ENCODE measurements around the gene ENTPD2.
"Not testable (repeated sequence)": the region's sequence is repeated elsewhere in the genome, so short reads cannot be mapped to it uniquely, and the experiment has no call there.

Gene ENTPD2

DNA sequence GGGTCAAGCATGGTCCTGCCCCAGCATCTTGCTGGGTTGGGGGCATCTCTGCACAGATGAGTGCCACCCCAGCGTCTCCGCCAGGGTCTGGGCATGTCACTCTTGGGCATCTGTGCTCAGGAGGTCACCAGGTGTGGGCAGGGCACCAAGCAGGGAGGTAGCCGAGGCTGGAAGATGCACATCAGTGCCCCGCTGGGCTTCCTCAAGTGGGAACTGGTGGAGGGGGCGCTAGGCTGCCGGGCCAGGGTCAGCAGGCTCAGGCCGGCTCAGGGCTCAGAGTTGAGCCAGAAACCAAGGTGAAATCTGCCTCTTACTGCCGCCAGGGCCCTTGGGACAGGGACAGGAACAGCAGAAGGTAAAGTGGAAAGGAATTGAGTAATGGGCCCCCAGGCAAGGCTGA lies 17.9 kb downstream of the ENTPD2 start:
- Histone ChIP-seq H3K4me1 (ENCODE audit: control insufficient read depth in 1 of 2, insufficient read depth in 2 of 2, low read length in 2 of 2) (peaks cover 23 to 27% of the 10 kb centered on the region in 2 donors), H3K9ac (ENCODE audit: low read depth in 1 of 2, low read length in 2 of 2) (no peak overlapping the region), H3K9me3 (ENCODE audit: control insufficient read depth in 1 of 2, low read length in 2 of 2) (no peaks in the 10 kb centered on the region), H3K27me3 (ENCODE audit: control insufficient read depth in 1 of 2, insufficient read depth in 2 of 2, low read length in 2 of 2) (no peaks in the 10 kb centered on the region), H3K27ac (ENCODE audit: low read depth, low read length) (no peak overlapping the region), H3K36me3 (ENCODE audit: control insufficient read depth in 1 of 2, insufficient read depth in 2 of 2, low read length in 2 of 2) (no peaks in the 10 kb centered on the region), H3K4me3 (ENCODE audit: low read depth in 1 of 2, low read length in 2 of 2) (no peak overlapping the region)

- H3K36me3 ChIP-seq (ENCODE audit: control insufficient read depth in 1 of 2, insufficient read depth in 2 of 2, low read length in 2 of 2): no peaks in the 10 kb centered on the region
- no peaks in the 10 kb centered on the region for H3K9me3 ChIP-seq (ENCODE audit: control insufficient read depth in 1 of 2, low read length in 2 of 2)
- H3K27me3 ChIP-seq (ENCODE audit: control insufficient read depth in 1 of 2, insufficient read depth in 2 of 2, low read length in 2 of 2): no peaks in the 10 kb centered on the region
- no peak overlapping the region for H3K9ac ChIP-seq (ENCODE audit: low read depth in 1 of 2, low read length in 2 of 2)
- H3K4me3 ChIP-seq (ENCODE audit: low read depth in 1 of 2, low read length in 2 of 2): no peak overlapping the region
- no peak overlapping the region for H3K27ac ChIP-seq (ENCODE audit: low read depth, low read length)
- H3K4me1 ChIP-seq (ENCODE audit: control insufficient read depth in 1 of 2, insufficient read depth in 2 of 2, low read length in 2 of 2): peaks cover 28 to 32% of the 10 kb centered on the region in 2 donors
Measured at GRCh38 chr9:137035507-137035834, 18.4 kb downstream of the ENTPD2 start.

- no peak overlapping the region for H3K4me3 ChIP-seq (ENCODE audit: low read depth in 1 of 2, low read length in 2 of 2)
- no peaks in the 10 kb centered on the region for H3K27me3 ChIP-seq (ENCODE audit: control insufficient read depth in 1 of 2, insufficient read depth in 2 of 2, low read length in 2 of 2)
- H3K4me1 ChIP-seq (ENCODE audit: control insufficient read depth in 1 of 2, insufficient read depth in 2 of 2, low read length in 2 of 2): peaks cover 31 to 38% of the 10 kb centered on the region in 2 donors
- no peaks in the 10 kb centered on the region for H3K9me3 ChIP-seq (ENCODE audit: control insufficient read depth in 1 of 2, low read length in 2 of 2)
- no peak overlapping the region for H3K27ac ChIP-seq (ENCODE audit: low read depth, low read length)
- no peaks in the 10 kb centered on the region for H3K36me3 ChIP-seq (ENCODE audit: control insufficient read depth in 1 of 2, insufficient read depth in 2 of 2, low read length in 2 of 2)
- no peak overlapping the region for H3K9ac ChIP-seq (ENCODE audit: low read depth in 1 of 2, low read length in 2 of 2)
Measured at GRCh38 chr9:137034709-137035506, 19.0 kb downstream of the ENTPD2 start.

- Histone ChIP-seq H3K4me1 (ENCODE audit: control insufficient read depth in 1 of 2, insufficient read depth in 2 of 2, low read length in 2 of 2) (peaks cover 31 to 45% of the 10 kb centered on the region in 2 donors), H3K4me3 (ENCODE audit: low read depth in 1 of 2, low read length in 2 of 2) (no peak overlapping the region), H3K27me3 (ENCODE audit: control insufficient read depth in 1 of 2, insufficient read depth in 2 of 2, low read length in 2 of 2) (no peaks in the 10 kb centered on the region), H3K27ac (ENCODE audit: low read depth, low read length) (no peak overlapping the region), H3K36me3 (ENCODE audit: control insufficient read depth in 1 of 2, insufficient read depth in 2 of 2, low read length in 2 of 2) (no peaks in the 10 kb centered on the region), H3K9me3 (ENCODE audit: control insufficient read depth in 1 of 2, low read length in 2 of 2) (no peaks in the 10 kb centered on the region), H3K9ac (ENCODE audit: low read depth in 1 of 2, low read length in 2 of 2) (no peak overlapping the region)
Measured at GRCh38 chr9:137034039-137034708, 19.7 kb downstream of the ENTPD2 start.

GRCh38 chr9:137033481-137033880 lies 20.4 kb downstream of the ENTPD2 start:
- H3K4me3 ChIP-seq (ENCODE audit: low read depth in 1 of 2, low read length in 2 of 2); H3K27me3 ChIP-seq (ENCODE audit: control insufficient read depth in 1 of 2, insufficient read depth in 2 of 2, low read length in 2 of 2); H3K9ac ChIP-seq (ENCODE audit: low read depth in 1 of 2, low read length in 2 of 2); H3K27ac ChIP-seq (ENCODE audit: low read depth, low read length); H3K9me3 ChIP-seq (ENCODE audit: control insufficient read depth in 1 of 2, low read length in 2 of 2); H3K36me3 ChIP-seq (ENCODE audit: control insufficient read depth in 1 of 2, insufficient read depth in 2 of 2, low read length in 2 of 2): not testable (repeated sequence)
- H3K4me1 ChIP-seq (ENCODE audit: control insufficient read depth in 1 of 2, insufficient read depth in 2 of 2, low read length in 2 of 2): peaks cover 31 to 52% of the 10 kb centered on the region in 2 donors

DNA sequence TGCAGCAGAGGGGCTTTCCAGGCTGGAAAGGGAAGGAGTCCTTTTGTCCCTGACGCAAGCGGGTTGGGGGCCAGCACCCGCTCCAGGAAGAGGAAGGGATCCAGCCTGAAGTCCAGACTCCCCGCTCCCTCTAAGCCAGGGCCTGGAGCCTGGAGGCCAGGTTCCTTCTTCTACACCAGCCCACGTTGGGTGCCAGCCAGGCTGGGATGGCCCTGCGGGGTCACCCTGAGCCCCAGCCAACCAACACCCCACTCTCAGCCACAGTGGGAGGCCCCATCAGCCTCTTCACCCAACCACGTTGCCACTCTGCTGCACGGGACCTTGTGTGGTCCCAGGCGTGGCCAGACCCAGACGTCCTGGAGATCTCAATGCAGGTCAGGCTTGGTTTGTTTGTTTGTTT lies 21.0 kb downstream of the ENTPD2 start:
- Histone ChIP-seq H3K27ac (ENCODE audit: low read depth, low read length) (no peak overlapping the region), H3K9me3 (ENCODE audit: control insufficient read depth in 1 of 2, low read length in 2 of 2) (no peaks in the 10 kb centered on the region), H3K4me3 (ENCODE audit: low read depth in 1 of 2, low read length in 2 of 2) (no peak overlapping the region), H3K27me3 (ENCODE audit: control insufficient read depth in 1 of 2, insufficient read depth in 2 of 2, low read length in 2 of 2) (no peaks in the 10 kb centered on the region), H3K36me3 (ENCODE audit: control insufficient read depth in 1 of 2, insufficient read depth in 2 of 2, low read length in 2 of 2) (no peaks in the 10 kb centered on the region), H3K4me1 (ENCODE audit: control insufficient read depth in 1 of 2, insufficient read depth in 2 of 2, low read length in 2 of 2) (peaks cover 31 to 53% of the 10 kb centered on the region in 2 donors), H3K9ac (ENCODE audit: low read depth in 1 of 2, low read length in 2 of 2) (no peak overlapping the region)

DNA sequence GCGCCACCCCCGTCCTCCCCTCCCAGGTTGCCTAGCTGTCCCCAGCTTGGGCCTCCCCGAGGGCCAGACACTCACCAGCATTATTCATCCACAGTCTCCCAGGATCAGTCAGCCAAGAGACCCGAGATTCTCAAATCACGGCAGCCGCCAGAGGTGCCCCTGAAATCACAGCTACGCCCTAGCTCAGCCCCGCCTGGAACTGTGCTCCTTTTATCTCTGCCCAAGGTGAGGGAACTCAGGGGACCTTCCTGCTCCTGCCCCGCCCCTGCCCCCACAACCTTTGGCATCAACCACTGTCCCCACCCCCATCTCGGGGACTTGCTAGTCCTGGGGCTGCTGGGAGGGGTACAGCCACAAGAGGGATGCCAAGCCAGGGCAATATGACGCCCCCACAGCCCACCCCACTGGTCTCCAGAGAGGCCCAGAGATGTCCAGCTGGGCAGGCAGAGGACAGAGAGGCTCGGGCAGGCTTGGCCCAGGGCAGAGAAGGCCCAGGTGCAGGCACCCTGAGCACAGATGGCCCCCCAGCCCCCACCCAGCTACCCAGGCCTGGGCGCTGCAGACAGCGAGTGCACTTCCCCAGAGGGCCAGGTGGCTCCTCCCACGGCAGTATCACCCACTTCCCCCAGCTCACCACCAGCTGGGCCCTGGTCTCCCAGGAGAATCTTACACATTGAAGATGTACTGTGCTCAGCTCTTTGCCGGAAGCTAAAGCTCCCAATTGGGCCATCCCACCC lies 21.8 kb downstream of the ENTPD2 start, which contains the start of gene FUT7:
Gene FUT7, minus strand, starts transcription at position 185 of the 737 bp plus-strand sequence. Its CDS starts 97 bp downstream, at position 88.
- H3K4me1 ChIP-seq (ENCODE audit: control insufficient read depth in 1 of 2, insufficient read depth in 2 of 2, low read length in 2 of 2): peaks cover 36 to 59% of the 10 kb centered on the region in 2 donors
- H3K27ac ChIP-seq (ENCODE audit: low read depth, low read length): no peak within 1 kb of the TSS
- H3K36me3 ChIP-seq (ENCODE audit: control insufficient read depth in 1 of 2, insufficient read depth in 2 of 2, low read length in 2 of 2): no peaks in the 10 kb centered on the region
- H3K4me3 ChIP-seq (ENCODE audit: low read depth in 1 of 2, low read length in 2 of 2): no peak within 1 kb of the TSS
- no peaks in the 10 kb centered on the region for H3K9me3 ChIP-seq (ENCODE audit: control insufficient read depth in 1 of 2, low read length in 2 of 2)
- no peak within 1 kb of the TSS for H3K9ac ChIP-seq (ENCODE audit: low read depth in 1 of 2, low read length in 2 of 2)
- no peaks in the 10 kb centered on the region for H3K27me3 ChIP-seq (ENCODE audit: control insufficient read depth in 1 of 2, insufficient read depth in 2 of 2, low read length in 2 of 2)

DNA sequence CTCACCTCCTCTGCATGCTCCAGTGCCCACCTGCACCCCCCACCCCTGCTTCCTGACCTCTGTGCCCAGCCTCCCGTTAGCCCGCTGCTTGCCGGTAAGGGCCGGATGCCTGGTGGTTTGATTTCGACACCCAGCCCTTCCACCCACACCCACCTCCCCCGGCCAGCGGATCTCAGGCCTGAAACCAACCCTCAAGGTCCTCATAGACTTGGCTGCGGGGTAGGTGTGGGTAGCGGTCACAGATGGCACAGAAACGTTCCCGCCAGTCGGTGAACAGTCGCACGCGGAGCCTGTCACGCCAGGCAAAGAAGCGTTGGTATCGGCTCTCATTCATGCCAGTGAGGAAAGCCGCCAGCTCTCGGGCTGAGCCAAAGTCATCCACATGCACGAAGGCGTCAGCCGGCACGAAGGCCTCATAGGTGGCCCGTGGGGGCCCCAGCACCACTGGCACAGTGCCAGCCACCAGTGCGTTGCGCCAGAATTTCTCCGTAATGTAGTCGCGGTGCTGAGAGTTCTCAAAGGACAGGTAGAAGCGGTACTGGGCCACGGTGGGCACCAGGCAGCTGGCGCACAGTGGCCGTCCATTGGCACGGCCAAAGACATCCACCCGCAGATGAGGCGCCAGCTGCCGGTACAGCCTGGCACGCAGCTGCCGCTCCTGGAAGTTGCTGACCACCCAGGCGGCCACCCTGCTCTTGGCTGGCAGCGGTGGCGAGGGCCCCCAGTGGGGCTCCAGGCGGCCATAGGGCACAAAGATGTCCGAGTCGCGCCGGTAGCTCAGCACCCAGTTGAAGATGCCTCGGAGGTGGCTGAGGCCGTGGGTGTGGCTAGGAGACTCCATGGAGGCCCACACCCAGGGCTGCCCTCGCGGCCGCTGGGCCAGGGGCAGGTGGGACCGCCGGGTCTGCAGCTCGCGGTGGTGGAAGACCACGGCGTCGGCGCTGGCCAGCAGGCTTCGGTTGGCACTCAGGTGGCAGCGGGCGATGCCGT lies 23.0 kb downstream of the ENTPD2 start:
- Histone ChIP-seq H3K4me3 (ENCODE audit: low read depth in 1 of 2, low read length in 2 of 2) (no peak overlapping the region), H3K4me1 (ENCODE audit: control insufficient read depth in 1 of 2, insufficient read depth in 2 of 2, low read length in 2 of 2) (peaks cover 45 to 71% of the 10 kb centered on the region in 2 donors), H3K9me3 (ENCODE audit: control insufficient read depth in 1 of 2, low read length in 2 of 2) (no peaks in the 10 kb centered on the region), H3K27ac (ENCODE audit: low read depth, low read length) (no peak overlapping the region), H3K27me3 (ENCODE audit: control insufficient read depth in 1 of 2, insufficient read depth in 2 of 2, low read length in 2 of 2) (no peaks in the 10 kb centered on the region), H3K9ac (ENCODE audit: low read depth in 1 of 2, low read length in 2 of 2) (no peak overlapping the region), H3K36me3 (ENCODE audit: control insufficient read depth in 1 of 2, insufficient read depth in 2 of 2, low read length in 2 of 2) (no peaks in the 10 kb centered on the region)

GRCh38 chr9:137030006-137030405 lies 23.9 kb downstream of the ENTPD2 start:
- H3K4me3 ChIP-seq (ENCODE audit: low read depth in 1 of 2, low read length in 2 of 2): no peak overlapping the region
- no peak overlapping the region for H3K27ac ChIP-seq (ENCODE audit: low read depth, low read length)

More at GRCh38 chr9:137030006-137030405, 23.9 kb downstream of the ENTPD2 start:
- no peaks in the 10 kb centered on the region for H3K9me3 ChIP-seq (ENCODE audit: control insufficient read depth in 1 of 2, low read length in 2 of 2)
- no peak overlapping the region for H3K9ac ChIP-seq (ENCODE audit: low read depth in 1 of 2, low read length in 2 of 2)
- no peaks in the 10 kb centered on the region for H3K27me3 ChIP-seq (ENCODE audit: control insufficient read depth in 1 of 2, insufficient read depth in 2 of 2, low read length in 2 of 2)
- no peaks in the 10 kb centered on the region for H3K36me3 ChIP-seq (ENCODE audit: control insufficient read depth in 1 of 2, insufficient read depth in 2 of 2, low read length in 2 of 2)
- peaks cover 47 to 72% of the 10 kb centered on the region in 2 donors for H3K4me1 ChIP-seq (ENCODE audit: control insufficient read depth in 1 of 2, insufficient read depth in 2 of 2, low read length in 2 of 2)

All from duodenal mucosa (tissue), 2 donors.